Activated T-helper 9 cell treated with anti-CD3 and anti-CD28 coated beads, Interleukin-2, amount 50 U/mL, for 16 hours (primary cell): ENCODE measurements around the gene ISYNA1.
A peak's percentile ranks its signal among the peaks of the same experiment; 100 is the strongest.

Source experiments
- DNase-seq: peaks from one replicate; pipeline ENCODE4 v3.0.0-alpha.2; 2020; ENCODE audit warnings: low read depth

The ISYNA1 gene

DNA sequence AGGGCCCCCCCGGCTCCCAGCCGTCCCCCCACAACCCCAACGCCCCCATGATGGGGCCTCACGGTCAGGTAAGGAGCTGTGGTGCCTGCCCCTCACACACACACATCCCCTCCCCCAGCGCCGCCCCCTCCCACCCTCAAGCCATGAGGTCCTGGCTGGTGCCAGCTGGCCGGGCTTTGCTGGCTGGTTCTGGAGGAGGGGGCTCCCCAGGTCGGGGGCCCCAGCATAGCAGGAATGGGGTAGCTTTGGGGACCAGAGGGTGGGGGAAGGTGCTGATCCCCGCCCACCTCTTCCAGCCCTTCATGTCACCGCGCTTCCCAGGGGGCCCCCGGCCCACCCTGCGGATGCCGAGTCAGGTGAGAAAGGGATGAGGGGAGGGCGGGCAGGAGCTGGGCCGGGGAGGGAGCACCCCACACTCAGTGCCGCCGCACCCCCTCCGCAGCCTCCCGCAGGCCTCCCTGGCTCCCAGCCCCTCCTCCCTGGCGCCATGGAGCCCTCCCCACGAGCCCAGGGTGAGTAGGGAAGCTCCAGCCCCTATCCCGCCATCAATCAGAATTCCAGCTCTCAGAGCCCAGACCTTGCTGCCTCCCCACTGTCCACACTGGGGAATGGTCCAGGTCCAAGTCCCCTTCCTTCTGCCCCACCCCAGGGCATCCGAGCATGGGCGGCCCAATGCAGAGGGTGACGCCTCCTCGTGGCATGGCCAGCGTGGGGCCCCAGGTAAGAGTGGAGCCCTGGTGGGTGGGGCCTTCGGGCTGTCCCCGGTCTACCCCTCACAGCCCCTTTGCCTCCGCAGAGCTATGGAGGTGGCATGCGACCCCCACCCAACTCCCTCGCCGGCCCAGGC lies 6.4 kb downstream of the ISYNA1 start:
- no peak for DNase-seq

DNA sequence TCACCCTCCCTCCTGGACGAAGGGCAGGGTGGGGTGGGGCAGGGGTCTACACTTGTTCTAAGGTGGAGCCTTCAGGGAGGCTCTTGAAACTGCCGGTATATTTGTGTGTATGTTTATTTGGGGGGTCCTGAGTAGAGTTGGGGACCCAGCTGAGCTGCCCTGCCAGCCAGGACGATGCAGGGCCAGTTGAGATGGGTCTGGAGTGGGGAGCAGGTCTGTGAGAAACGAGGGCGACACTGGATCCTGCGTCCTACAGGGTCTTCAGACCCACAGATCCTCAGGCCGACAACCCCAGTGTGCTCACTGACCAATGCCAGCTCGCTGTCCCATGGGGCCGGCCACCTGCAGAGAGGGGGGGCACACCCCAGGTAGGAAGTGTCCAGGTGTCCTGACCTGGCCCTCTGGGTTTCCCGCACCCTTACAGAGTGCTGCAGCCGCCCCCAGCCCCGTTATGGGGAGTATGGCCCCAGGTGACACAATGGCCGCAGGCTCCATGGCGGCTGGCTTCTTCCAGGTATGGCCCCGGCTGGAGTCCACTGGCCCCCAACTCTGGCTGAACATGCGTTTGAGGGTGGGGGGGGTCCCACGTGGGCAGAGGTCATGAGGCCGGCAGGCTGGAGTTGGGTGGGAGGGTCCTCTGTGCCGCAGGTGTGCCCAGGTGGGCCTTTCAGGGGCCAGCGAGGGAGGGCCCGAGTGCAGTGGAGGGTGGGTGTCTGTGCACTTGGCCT lies 7.4 kb downstream of the ISYNA1 start:
- no peak for DNase-seq

- no peak for DNase-seq
Observed at GRCh38 chr19:18429717-18430416, 8.1 kb downstream of the ISYNA1 start.

DNA sequence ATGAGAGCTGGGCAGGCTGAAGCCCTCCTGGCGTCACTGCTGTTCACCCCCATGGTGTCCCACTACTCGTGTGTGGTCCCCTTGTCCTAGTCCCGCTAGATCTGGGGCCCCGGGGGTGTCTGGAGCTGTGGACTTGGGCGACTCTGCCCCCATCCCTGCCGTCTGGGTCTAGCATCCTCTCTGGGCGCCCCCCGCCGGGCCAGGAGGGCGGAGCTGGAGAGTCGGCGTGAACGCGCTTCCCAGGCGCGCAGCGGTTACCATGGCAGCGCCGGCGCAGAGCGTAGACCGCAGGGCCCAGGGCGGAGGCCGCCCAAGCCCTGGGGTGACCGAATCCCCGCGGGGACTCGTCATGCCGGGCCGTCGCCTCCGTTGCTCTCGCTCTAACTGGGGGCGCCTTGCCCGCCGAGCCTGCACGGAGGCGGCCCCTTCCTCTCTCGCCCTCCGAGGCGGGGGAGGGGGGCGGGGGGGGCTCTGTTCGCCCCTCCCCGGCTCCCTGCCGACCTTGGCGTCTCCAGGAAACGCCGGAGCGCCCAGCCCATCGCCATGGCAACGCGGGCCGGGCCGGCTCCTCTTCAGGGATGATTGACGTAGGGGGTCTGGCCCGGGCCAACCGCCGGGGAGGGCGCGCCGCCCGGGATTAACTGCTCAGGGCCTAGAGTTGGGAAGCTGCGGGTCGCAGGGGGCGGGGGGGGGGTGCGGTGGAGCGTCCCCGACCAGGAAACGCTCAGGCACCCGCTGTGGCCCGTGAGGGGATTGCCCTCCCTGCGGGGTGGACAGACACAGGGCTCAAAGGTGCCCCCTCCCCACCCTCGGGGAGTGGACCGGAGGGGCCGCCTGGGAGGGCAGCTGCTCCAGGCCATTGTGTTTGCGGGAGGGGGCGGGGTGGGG lies 8.9 kb downstream of the ISYNA1 start:
- DNase-seq = peak; percentile 68

GRCh38 chr19:18428173-18428786 lies 9.7 kb downstream of the ISYNA1 start:
- no peak for DNase-seq

DNA sequence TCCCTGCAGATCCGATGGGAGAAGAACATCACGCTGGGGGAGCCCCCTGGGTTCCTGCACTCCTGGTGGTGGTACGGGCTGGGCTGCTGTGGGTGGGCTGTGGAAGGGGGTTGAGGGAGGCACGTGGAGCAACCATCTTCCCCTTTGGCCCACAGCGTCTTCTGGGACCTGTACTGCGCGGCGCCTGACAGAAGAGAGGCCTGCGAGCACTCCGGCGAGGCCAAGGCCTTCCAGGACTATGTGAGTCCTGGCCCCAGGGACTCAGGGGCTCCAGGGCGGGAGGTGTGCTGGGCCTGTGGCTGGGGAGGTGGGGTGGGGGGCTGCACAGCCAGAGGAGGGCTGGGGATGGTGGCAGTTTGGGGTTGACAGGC lies 10.2 kb downstream of the ISYNA1 start:
- DNase-seq = no peak

DNA sequence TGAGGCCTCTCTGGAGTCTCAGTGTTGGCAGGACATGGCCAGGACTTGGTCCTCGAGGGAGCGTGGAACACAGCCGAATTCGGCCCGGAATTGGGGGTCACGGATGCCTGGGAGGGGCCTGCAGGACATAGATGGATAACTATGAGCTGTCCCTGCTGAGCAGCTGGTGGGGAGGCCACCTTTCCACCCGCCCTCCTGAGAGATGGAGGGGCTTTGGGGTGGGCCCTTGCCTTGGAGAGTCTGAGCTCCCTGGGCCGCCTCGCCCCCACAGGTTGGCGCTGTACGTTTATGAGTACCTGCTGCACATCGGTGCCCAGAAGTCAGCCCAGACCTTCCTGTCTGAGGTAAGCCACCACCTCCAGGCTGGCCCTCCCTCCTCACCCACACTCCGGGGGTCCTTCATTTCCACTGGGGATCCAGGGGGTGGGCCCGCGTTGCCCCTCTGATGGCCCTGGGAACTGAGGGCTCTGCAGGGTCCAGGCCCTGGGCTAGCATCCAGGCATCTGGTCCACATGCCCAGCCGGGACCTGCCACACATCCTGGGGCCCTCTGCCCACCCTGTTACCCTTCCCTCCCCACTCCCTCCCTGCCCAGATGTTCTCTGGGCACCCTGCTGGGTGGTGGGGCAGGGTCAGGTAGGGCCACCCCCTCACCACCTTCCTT lies 10.7 kb downstream of the ISYNA1 start:
- DNase-seq = no peak

DNA sequence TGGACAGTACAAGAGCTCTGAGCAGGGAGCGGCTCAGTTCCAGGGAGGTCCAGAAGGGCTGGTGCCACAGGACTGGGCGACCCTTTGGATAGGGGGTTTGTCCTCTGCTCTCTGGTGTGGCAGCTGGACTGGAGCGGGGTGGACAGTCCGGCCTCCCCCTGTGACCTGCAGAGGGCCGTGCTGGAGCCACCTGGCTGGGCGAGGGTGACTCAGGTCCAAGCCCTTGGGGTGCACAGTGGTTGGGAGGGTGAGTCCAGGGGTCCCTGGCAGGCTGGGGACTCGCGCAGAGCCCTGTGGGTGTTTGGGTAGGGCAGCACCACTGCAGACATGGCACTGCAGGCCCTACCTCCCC lies 11.5 kb downstream of the ISYNA1 start:
- DNase-seq = no peak

DNA sequence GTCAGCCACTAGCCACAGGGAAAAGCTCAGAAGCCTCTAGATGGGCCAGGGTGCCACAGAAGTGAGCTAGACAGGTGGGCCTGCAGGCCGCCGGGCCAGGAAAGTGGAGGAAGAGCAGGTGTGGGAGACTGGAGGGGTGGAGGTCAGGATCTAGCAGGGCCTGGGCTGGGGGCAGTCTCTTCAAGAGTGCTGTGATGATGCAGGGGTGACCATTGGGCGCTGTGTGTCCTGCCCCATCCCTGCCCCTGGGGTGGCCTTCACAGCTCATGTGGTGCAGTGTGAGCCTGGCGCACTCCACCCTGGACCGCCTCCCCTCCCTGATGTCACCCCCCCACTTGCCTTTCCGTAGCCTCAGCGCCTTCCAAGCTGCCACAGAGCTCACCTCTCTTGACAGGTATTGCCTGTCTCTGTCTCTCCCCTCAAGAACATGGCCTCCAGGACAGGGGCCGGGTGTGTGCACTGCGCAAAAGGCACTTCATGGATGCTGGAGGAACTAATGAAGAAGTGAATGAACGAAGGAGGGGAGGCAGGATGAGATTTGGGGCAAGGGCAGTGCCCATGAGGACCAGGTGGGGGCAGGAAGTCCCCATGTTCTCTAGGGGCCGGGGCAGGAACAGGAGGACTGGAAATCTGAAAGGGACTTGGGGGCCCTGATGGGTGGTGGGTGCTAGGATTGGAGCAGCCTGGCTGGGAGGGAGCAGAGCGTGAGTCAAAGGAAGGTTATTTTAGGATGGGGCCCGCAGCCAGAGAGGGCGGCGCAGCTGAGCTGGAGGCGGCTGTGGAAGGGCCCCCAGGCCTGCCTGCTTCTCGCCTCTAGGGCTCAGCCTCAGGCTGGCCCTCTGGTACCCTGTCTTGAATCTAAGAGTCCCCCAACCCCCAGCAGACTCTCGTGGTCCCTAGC lies 12.2 kb downstream of the ISYNA1 start:
- DNase-seq = no peak

DNA sequence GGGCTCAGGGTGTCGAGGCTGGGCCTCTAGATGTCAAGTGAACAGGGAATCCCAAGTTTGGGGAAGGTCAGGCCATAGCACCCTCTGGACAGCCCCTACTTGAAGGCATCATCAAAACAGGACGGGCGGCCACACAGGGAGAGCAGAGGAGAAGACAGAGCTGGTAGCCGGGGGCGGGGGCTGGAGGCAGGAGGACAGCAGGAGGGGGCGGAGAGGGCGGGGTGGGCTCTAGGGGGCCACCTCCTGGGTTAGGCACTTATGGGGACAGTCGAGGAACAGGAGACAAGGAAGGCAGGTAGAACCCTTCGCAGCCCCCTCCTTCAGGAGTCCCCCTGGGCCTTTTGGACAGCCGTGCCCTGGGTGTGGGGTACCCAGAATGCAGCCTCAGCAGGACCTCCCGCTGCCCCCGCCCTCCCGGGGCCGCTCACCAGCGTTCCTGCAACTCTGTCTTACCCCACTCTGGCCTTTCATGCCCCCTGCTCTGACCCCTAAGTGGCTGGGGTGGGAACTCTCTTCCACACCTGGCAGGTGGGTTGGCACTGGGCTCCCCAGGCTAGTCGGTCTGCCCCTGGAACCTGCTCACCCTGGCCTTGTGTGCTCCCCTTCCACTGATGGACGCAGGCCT lies 12.9 kb downstream of the ISYNA1 start:
- no peak for DNase-seq

GRCh38 chr19:18424122-18424889 lies 13.6 kb downstream of the ISYNA1 start:
- no peak for DNase-seq

- DNase-seq = no peak
Observed at GRCh38 chr19:18423258-18424020, 14.5 kb downstream of the ISYNA1 start.

GRCh38 chr19:18422530-18423191 lies 15.3 kb downstream of the ISYNA1 start:
- DNase-seq = no peak

DNA sequence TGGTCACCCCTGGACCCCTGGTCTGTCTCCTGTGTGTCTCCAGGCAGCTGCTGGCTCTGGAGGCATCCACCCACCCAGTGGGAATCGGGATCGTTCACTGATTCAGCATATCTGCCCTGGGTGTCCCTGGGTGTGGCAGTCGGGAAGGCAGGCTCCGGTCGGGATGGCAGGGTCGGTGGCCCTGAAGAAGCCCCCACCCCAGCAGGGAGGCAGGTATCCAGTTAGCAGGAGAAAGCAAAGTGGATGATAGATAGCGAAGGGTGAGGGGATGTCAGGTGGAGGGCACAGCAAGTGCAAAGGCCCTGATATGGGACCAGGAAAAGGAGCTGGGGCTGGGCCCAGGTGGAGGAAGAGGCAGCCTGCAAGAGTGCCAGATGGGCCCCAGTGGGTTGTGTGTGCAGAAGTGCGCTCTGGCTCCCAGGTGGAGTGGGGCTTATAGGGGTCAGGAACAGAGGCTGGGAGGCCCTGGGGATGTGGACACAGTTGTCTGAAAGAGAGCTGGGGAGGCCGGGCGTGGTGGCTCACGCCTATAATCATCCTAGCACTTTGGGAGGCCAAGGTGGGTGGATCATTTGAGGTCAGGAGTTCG lies 16.5 kb downstream of the ISYNA1 start:
- no peak for DNase-seq

- DNase-seq = no peak
Observed at GRCh38 chr19:18420930-18421329, 17.0 kb downstream of the ISYNA1 start.

DNA sequence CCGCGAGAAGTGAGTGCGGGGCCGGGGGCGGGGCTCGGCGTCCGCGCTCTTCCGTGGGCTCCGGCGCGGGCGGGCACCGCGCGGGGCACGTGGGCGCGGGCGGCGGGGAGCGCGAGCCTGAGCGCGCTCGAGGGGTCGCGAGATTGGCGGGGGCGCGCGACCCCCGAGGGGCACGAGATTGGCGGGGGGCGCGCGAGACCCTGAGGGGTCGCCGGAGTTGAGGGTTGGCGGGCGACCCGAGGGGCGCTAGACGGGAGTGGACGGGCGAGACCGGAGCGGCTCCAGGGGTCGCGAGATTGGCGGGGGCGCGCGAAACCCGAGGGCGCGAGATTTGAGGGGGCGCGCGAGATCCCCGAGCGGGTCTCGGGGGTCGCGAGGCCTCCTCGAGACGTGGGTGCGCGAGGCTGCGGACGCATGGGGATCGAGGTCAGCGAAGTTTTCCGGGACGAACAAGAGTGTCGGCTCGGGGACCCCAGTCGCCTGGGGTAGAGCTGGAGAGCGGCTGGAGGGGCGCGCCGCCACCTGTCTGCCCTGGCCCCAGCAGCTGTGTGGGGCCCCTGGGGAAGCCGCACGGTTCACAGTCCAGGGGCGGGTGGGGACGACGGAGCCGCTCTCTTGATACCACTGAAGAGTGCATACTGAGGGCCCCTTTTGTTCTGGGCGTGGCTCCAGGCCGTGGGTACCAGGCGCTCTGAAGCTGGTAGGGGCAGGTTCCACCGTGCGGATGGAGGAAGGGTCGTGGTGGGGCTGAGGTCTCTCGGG lies 18.1 kb downstream of the ISYNA1 start:
- DNase-seq = peak; percentile 44
